8988T (cell line): ENCODE measurements around the gene OR51F1.
"Not testable (repeated sequence)": the region's sequence is repeated elsewhere in the genome, so short reads cannot be mapped to it uniquely, and the experiment has no call there.

Experiments used
- DNase-seq: peaks from one replicate; pipeline ENCODE4 v3.0.0; 2011

The OR51F1 gene

GRCh38 chr11:4769838-4770237, at the start of gene OR51F1:
Gene OR51F1 (minus strand): TSS chr11:4769938. CDS start chr11:4769938, 0 bp downstream.
- DNase-seq = no peak

- no peak for DNase-seq
Observed at GRCh38 chr11:4809246-4809645, 39.5 kb upstream of the OR51F1 start.

- DNase-seq = no peak
Observed at GRCh38 chr11:4808476-4808875, 38.7 kb upstream of the OR51F1 start.

GRCh38 chr11:4804280-4804679, 34.5 kb upstream of the OR51F1 start, which contains the start of gene OR52R1:
Gene OR52R1 (minus strand): TSS chr11:4804380. CDS start chr11:4804380, 0 bp downstream.
- no peak for DNase-seq

GRCh38 chr11:4801316-4801715, 31.6 kb upstream of the OR51F1 start:
- DNase-seq = not testable (repeated sequence)

- no peak for DNase-seq
Observed at GRCh38 chr11:4798427-4799183, 28.9 kb upstream of the OR51F1 start.

- no peak for DNase-seq
Observed at GRCh38 chr11:4797206-4797605, 27.5 kb upstream of the OR51F1 start.

GRCh38 chr11:4782454-4782853, 12.7 kb upstream of the OR51F1 start:
- no peak for DNase-seq

GRCh38 chr11:4768094-4768493, 1.6 kb downstream of the OR51F1 start:
- DNase-seq = no peak

GRCh38 chr11:4766420-4767043, 3.2 kb downstream of the OR51F1 start:
- DNase-seq = no peak

- DNase-seq = no peak
Observed at GRCh38 chr11:4763096-4763495, 6.6 kb downstream of the OR51F1 start.

- DNase-seq = no peak
Observed at GRCh38 chr11:4751201-4751600, 18.5 kb downstream of the OR51F1 start.

GRCh38 chr11:4748438-4748837, 21.3 kb downstream of the OR51F1 start:
- no peak for DNase-seq

GRCh38 chr11:4740735-4741134, 29.0 kb downstream of the OR51F1 start:
- no peak for DNase-seq

GRCh38 chr11:4727171-4727570, 42.6 kb downstream of the OR51F1 start:
- no peak for DNase-seq

GRCh38 chr11:4722616-4723534, 46.9 kb downstream of the OR51F1 start:
- not testable (repeated sequence) for DNase-seq
